HCEC 1CT (cell line): Measurements from ENCODE around the gene LRRC70.
"Not testable (repeated sequence)": the region's sequence is repeated elsewhere in the genome, so short reads cannot be mapped to it uniquely, and the experiment has no call there.

ENCODE experiments used
- DNase-seq: peaks from one replicate; pipeline ENCODE4 v3.0.0-alpha.2; 2017

The LRRC70 gene

DNA sequence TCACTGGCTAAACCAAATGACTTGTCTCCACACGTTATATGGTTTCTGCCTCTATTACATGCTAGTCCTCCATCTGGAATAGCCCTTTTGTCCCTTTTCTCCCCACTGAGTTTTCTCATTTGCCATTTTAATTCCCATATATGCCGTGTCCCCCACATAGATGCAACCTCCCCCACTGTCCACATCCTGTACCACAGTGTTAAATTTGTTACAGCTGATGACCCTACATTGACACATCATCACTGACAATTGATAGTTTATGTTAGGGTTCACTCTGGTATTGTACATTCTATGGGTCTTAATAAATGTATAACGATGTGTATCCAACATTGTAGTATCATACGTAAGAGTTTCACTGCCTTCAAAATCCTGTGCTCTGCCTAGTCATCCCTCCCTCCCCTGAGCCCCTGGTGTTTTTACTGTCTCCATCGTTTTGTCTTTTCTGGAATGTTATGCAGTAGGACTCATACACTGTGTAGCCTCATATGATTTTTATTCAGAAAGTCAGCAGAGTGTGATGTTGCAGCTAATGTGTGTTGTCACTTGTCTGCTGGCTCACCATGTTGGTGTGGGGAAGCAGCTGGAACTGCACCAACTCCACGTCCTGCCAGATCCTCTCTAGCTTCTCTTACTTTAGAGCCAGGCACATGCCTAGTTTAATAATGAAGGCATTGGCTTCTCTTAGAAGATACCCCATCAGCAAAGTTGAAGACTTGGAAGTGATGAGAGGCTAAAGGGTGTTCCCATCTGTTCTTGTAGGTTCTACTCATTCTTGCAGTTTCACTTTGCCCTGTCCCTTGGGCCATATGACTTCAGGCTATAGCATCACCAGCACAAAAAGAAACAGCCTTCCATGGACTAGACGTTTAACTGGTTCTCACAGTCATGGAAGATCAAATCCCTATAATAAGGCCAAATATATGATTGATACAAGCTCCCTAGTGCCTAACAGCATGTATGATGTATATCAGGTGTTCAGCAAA is 30.2 kb downstream of the LRRC70 start:
- no peak for DNase-seq

DNA sequence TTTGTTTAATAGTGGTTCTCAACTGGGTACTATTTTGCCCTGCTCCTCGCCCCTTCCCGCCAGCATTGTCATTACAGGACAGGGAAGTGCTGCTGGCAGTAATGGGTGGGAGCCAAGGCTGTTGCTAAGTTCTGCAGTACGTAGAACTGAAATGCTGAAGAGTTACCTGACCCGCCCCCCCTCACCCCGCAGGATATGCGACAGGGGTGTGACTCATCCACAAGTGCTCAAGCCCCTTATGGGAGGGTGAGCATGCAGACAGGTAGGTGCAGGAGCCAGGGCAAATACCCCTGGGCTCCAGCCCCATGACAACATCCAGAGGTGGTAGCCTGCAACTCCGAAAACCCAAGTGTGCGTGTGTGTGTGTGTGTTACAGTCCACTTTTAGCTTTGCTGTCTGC is 35.7 kb downstream of the LRRC70 start:
- DNase-seq: no peak

DNA sequence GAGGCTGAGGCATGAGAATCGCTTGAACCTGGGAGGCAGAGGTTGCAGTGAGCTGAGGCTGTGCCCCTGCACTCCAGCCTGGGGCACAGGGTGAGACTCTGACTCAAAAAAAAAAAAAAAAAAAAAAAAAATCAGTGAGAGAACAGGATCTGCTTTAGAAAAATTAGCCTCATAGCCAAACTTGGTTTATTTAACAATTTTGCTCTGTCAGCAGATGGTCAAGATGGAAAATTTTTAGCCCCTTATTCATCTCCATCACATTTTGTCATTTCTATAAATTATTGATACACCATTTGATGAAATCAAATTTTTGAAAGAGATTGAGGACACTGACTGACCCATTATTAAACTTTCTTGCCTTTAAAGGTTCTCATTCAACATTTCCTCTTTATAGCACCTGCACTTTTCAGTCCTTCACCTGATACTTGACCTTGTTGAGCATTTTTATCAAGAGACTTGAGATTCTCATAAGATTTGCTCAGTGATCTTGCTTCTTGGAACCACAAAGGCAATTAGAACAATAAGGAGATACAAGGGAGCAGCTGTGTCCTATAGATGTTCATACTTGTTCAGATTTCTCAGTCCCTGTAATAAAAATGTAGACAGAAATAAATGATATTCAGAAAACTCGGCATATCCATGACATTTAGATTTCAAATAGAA is 38.1 kb downstream of the LRRC70 start:
- no peak for DNase-seq

DNA sequence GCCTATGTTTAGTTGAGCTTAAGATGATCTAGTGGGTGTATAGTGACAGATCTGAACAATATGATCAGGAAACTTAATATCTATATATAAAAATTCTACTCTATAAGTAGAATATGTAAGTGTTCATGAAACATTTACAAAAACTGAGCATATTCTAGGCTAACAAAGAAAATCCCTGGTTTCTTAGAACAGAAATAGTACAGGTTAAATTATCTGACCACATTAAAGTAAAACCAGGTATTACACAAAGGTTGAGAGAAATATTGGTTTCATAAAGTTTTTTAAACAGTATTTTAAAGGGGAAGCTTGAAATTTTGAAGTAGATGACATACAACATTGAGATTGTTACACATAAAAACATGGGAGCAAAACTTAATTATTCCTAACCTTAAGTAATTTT is 39.3 kb downstream of the LRRC70 start:
- DNase-seq: no peak

DNA sequence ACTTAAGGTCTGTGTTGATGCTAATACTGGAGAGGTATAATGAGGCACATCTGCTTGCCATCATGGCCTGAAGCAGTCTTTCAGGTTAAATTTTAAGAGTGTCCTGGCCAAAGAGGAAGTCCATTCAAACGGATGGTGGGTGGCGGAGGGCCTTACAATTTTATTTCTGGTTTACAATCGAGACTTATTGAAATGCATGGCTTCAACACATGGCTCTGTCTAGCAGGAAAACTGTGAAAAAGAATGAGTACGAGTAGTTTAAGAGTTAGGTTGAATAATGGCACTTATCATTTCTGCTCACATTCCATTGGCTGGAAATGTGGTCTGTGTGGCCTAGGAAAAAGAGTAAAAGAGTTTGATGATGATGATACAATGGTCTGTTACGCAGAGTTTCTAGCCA is 42.1 kb downstream of the LRRC70 start:
- no peak for DNase-seq

DNA sequence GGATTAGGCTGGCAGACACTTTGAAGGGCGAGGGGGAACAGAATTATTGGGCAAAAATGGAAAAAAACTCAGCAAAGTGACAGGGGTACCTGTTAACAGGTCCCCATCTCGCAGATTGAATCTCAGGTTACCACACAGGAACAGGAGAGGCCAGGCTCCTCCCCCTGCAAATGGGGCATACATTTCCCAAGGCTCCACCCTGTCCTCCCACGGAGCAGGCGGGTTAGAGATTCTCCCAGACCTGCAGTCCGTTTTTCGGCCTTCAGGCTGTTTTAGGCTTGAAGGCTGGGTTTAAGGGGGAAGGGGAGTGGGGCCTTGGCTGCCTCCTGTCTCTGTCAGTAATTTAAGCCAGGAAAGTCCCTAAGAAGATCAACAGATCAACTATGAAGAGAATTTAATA is 42.7 kb downstream of the LRRC70 start:
- DNase-seq: no peak

DNA sequence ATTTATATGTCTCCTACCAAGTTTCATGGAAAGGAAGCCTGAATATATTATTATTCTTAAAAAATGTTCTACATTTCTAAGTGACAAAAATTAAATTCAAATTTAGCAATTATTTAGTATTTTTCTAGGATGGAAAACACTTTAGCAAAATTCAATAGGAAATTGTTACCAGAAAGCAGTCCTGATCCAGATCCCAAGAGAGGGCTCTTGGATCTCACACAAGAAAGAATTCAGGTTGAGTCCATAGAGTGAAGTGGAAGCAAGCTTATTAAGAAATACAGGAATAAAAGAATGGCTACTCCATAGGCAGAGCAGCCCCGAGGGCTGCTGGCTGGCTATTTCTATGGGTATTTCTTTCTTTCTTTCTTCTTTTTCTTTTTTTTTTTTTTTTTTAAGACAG is 44.7 kb downstream of the LRRC70 start:
- DNase-seq: no peak

DNA sequence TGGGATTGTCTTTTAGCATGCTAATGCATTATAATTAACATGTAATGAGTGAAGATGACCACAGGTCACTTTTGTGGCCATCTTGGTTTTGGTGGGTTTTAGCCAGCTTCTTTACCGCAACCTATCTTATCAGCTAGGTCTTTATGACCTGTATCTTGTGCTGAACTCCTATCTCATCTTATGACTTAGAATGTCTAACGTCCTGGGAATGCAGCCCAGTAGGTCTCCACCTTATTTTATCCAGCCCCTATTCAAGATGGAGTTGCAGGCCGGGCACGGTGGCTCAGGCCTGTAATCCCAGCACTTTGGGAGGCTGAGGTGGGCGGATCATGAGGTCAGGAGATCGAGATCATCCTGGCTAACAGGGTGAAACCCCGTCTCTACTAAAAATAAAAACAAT is 45.8 kb downstream of the LRRC70 start:
- DNase-seq: not testable (repeated sequence)

DNA sequence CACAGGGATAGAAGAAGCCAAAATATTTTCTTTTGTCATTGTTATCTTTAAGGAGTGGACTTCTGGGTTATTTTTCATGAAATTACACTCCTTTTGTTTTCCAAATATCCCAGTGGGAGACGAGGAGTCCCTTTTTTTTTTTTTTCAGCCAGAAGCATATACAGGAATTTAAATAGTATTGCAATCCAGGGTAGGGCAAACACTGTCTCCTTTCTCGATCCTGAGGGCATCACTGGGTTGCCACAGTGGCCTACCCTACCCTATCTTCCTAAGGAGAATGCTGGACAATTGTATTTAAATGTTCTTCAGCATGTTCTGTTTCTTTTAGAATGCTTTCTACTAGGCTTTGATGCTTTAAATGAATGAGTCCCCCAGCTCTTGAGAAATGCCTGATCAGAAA is 47.9 kb downstream of the LRRC70 start:
- DNase-seq: no peak

DNA sequence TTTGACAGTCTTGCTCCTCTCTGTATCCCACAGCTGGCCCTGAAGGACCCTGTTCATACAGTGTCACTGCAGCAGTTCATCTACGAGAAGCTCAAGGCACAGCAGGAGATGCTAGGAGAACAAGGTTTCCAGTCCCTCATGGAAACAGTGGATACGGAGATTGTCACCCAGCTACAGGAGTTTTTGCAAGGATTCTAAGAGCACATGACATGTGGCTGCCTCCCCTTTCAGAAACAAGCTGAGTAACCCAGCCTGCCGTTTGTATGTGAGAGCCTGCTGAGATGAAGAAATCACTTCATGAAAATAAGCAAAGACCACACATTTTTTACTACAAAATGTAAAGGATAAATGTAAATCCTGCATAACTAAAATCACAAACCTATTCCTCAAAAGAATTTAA is 48.5 kb downstream of the LRRC70 start:
- no peak for DNase-seq

DNA sequence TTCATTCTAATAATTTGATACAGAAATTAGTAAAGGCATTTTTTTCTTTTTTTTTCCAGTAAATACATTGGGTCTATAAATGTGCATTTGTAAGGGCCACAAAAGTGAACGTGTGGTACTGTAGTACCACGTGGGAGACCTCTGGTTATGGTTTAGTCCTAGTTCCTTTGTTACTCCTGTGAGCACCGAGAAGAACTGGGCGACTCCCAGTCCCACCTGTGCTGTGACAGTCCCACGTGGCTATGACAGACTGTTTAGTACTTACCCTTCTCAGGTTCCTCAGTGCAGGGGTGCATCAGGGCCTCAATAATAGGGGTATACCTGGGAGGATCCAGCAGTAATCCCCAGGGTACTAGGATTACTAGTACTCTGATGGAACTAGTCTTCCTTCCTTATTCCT is 49.3 kb downstream of the LRRC70 start:
- no peak for DNase-seq
